IMR-90 (cell line): ENCODE data around the gene TMEM168. TPM values are rescaled to one million over a fixed set of nuclear protein-coding genes. Genes with fewer than 3 reads are reported as not detected.

Source experiments
- ATAC-seq: fragments of 200-7000 bp; cut with Tn5 transposase; 2 replicates; pipeline ENCODE4 v1.9.1; 2020; ENCODE audit warnings: low read depth, mild to moderate bottlenecking, moderate library complexity
- BruUV-seq: library from RNA; stranded (reverse); fragments of 400-500 nt; replicated peaks from 2 replicates; lab custom pipeline; 2021; lab: Mats Ljungman, UMichigan
- CTCF ChIA-PET: fragments of 300-600 bp; formaldehyde crosslinking; extraction: SDS; loops from one replicate; lab custom pipeline; 2021; ENCODE audit warnings: antibody characterized with exemption; lab: Yijun Ruan, JAX
- POLR2A ChIA-PET: fragments of 300-600 bp; sonication (Branson Sonifier 250); formaldehyde crosslinking; loops from one replicate; lab custom pipeline; 2022; ENCODE audit warnings: antibody characterized with exemption; ENCODE audit not compliant: unreplicated experiment; lab: Charles Lee
- DNase-seq: peaks from one replicate; pipeline ENCODE4 v3.0.0; 2013
- H2AFZ ChIP-seq: replicated peaks from 2 replicates; pipeline ENCODE3; 2013; ENCODE audit warnings: low read length, mild to moderate bottlenecking; ENCODE audit not compliant: poor library complexity
- H2AK5ac ChIP-seq: 2 replicates; pipeline ENCODE4 v1.6.1; 2013; ENCODE audit warnings: low read depth, low read length, inconsistent platforms
- H2AK9ac ChIP-seq: replicated peaks from 2 replicates; pipeline ENCODE3; 2013; ENCODE audit warnings: mild to moderate bottlenecking, low read depth, low read length, moderate library complexity; ENCODE audit not compliant: poor library complexity
- H2BK120ac ChIP-seq: 2 replicates; pipeline ENCODE4 v1.6.1; 2013; ENCODE audit warnings: low read depth, low read length, inconsistent platforms
- H2BK15ac ChIP-seq: 3 replicates; pipeline ENCODE4 v1.6.1; 2013; ENCODE audit warnings: low read depth, low read length, inconsistent platforms
- H2BK20ac ChIP-seq: 2 replicates; pipeline ENCODE4 v1.6.1; 2013; ENCODE audit warnings: low read depth, mild to moderate bottlenecking, inconsistent platforms, low read length, moderate library complexity
- H2BK5ac ChIP-seq: 2 replicates; pipeline ENCODE4 v1.6.1; 2013; ENCODE audit warnings: mild to moderate bottlenecking, low read depth, low read length, inconsistent platforms; ENCODE audit not compliant: poor library complexity, severe bottlenecking
- H3K14ac ChIP-seq: replicated peaks from 2 replicates; pipeline ENCODE4 v1.6.1; 2013; ENCODE audit warnings: low read depth, low read length, inconsistent platforms
- H3K18ac ChIP-seq: 2 replicates; pipeline ENCODE4 v1.6.1; 2013; ENCODE audit warnings: low read depth, low read length, control low read depth
- H3K23ac ChIP-seq: 2 replicates; pipeline ENCODE4 v1.6.1; 2013; ENCODE audit warnings: low read depth, low read length, inconsistent platforms
- H3K27ac ChIP-seq: 2 replicates; pipeline ENCODE4 v1.5.1; 2013; ENCODE audit warnings: mild to moderate bottlenecking, control low read depth, low read length; ENCODE audit not compliant: insufficient read depth
- H3K27me3 ChIP-seq: 2 replicates; pipeline ENCODE4 v1.6.1; 2013; ENCODE audit warnings: low read length; ENCODE audit not compliant: control insufficient read depth, insufficient read depth
- H3K36me3 ChIP-seq: 2 replicates; pipeline ENCODE4 v1.6.1; 2013; ENCODE audit warnings: low read length, mixed read lengths; ENCODE audit not compliant: control insufficient read depth, insufficient read depth
- H3K4ac ChIP-seq: 2 replicates; pipeline ENCODE4 v1.6.1; 2013; ENCODE audit warnings: low read depth, low read length, inconsistent platforms
- H3K4me1 ChIP-seq: 2 replicates; pipeline ENCODE4 v1.6.1; 2013; ENCODE audit warnings: low read length, mixed read lengths; ENCODE audit not compliant: control insufficient read depth, insufficient read depth
- H3K4me2 ChIP-seq: 2 replicates; pipeline ENCODE4 v1.6.1; 2013; ENCODE audit warnings: low read depth, mild to moderate bottlenecking, control low read depth, low read length, moderate library complexity
- H3K4me3 ChIP-seq: 2 replicates; pipeline ENCODE4 v1.5.1; 2013; ENCODE audit warnings: low read depth, mild to moderate bottlenecking, control low read depth, low read length, moderate library complexity; ENCODE audit not compliant: insufficient read depth
- H3K56ac ChIP-seq: 2 replicates; pipeline ENCODE4 v1.6.1; 2013; ENCODE audit warnings: low read length, inconsistent platforms; ENCODE audit not compliant: insufficient read depth; ENCODE audit errors: extremely low read depth
- H3K79me1 ChIP-seq, 2 experiments: 2 replicates each; pipeline ENCODE4 v1.6.1; 2013; ENCODE audit warnings: low read length in 2 of 2, inconsistent platforms in 1 of 2, low read depth in 1 of 2
- H3K9ac ChIP-seq: 2 replicates; pipeline ENCODE4 v1.6.1; 2013; ENCODE audit warnings: low read depth, low read length, control low read depth
- H3K9me1 ChIP-seq: 2 replicates; pipeline ENCODE4 v1.6.1; 2013; ENCODE audit warnings: low read length, inconsistent platforms; ENCODE audit not compliant: insufficient read depth
- H3K9me3 ChIP-seq: 2 replicates; pipeline ENCODE4 v1.6.1; 2013; ENCODE audit warnings: low read length; ENCODE audit not compliant: control insufficient read depth, insufficient read depth
- H4K20me1 ChIP-seq: 2 replicates; pipeline ENCODE4 v1.6.1; 2013; ENCODE audit warnings: low read length, inconsistent platforms; ENCODE audit not compliant: insufficient read depth
- H4K5ac ChIP-seq: 2 replicates; pipeline ENCODE4 v1.6.1; 2013; ENCODE audit warnings: mild to moderate bottlenecking, low read depth, low read length, control low read depth
- H4K8ac ChIP-seq, 2 experiments: 2 replicates each; pipeline ENCODE4 v1.6.1; 2013; ENCODE audit warnings: low read depth in 2 of 2, low read length in 2 of 2, control low read depth in 1 of 2, inconsistent platforms in 1 of 2
- H4K91ac ChIP-seq: 2 replicates; pipeline ENCODE4 v1.6.1; 2013; ENCODE audit warnings: low read depth, low read length, inconsistent platforms; ENCODE audit not compliant: insufficient read depth
- CEBPB ChIP-seq: IDR thresholded peaks from 2 replicates; pipeline ENCODE4 v1.6.1; 2012; ENCODE audit warnings: low read depth, low read length, improper control_type of control experiment
- CHD1 ChIP-seq: IDR thresholded peaks from 2 replicates; pipeline ENCODE4 v1.6.1; 2012; ENCODE audit warnings: low read depth, low read length, improper control_type of control experiment
- ELK1 ChIP-seq: fragments of 150-350 bp; IDR thresholded peaks from 2 replicates; pipeline ENCODE4 v1.6.1; 2016; ENCODE audit warnings: low read depth, mild to moderate bottlenecking, low read length, moderate library complexity, borderline replicate concordance
- FOS ChIP-seq: fragments of 150-350 bp; IDR thresholded peaks from 2 replicates; pipeline ENCODE4 v1.6.1; 2016; ENCODE audit warnings: low read depth, low read length
- MAFK ChIP-seq: IDR thresholded peaks from 2 replicates; pipeline ENCODE4 v1.6.1; 2012; ENCODE audit warnings: low read depth, low read length, improper control_type of control experiment
- MAZ ChIP-seq: IDR thresholded peaks from 2 replicates; pipeline ENCODE4 v1.6.1; 2012; ENCODE audit warnings: low read depth, mild to moderate bottlenecking, low read length, improper control_type of control experiment, moderate library complexity, borderline replicate concordance
- MXI1 ChIP-seq: IDR thresholded peaks from 2 replicates; pipeline ENCODE4 v1.6.1; 2012; ENCODE audit warnings: low read depth, mild to moderate bottlenecking, low read length, moderate library complexity, borderline replicate concordance
- POLR2A ChIP-seq: IDR thresholded peaks from 2 replicates; pipeline ENCODE4 v1.6.1; 2012; ENCODE audit warnings: mild to moderate bottlenecking, low read depth, low read length
- RAD21 ChIP-seq: IDR thresholded peaks from 2 replicates; pipeline ENCODE4 v1.6.1; 2012; ENCODE audit warnings: low read length, improper control_type of control experiment
- RCOR1 ChIP-seq: IDR thresholded peaks from 2 replicates; pipeline ENCODE4 v1.6.1; 2012; ENCODE audit warnings: mild to moderate bottlenecking, low read length, improper control_type of control experiment; ENCODE audit not compliant: insufficient replicate concordance
- RFX5 ChIP-seq: IDR thresholded peaks from 2 replicates; pipeline ENCODE4 v1.8.0; 2012; ENCODE audit warnings: low read depth, mild to moderate bottlenecking, low read length, moderate library complexity
- SMC3 ChIP-seq: fragments of 150-350 bp; IDR thresholded peaks from 2 replicates; pipeline ENCODE4 v1.6.1; 2016; ENCODE audit warnings: low read depth, mild to moderate bottlenecking, antibody characterized with exemption, low read length, moderate library complexity
- USF2 ChIP-seq: fragments of 150-350 bp; IDR thresholded peaks from 2 replicates; pipeline ENCODE4 v1.6.1; 2017; ENCODE audit warnings: mild to moderate bottlenecking, antibody characterized with exemption, low read length, low read depth
- WGBS, 2 experiments: methylation state at CpG; one replicate each; pipeline versions ENCODE4 v1.1.5 to v1.1.7; 2013; ENCODE audit warnings: missing lambda C conversion rate in 2 of 2; ENCODE audit not compliant: insufficient read length in 1 of 2; ENCODE audit errors: extremely low coverage in 2 of 2; 5-methylcytosine and 5-hydroxymethylcytosine counted together
- dilution Hi-C: fragments of 300-500 bp; cut with HindIII; formaldehyde crosslinking; loops from one replicate; pipeline ENCODE4 v1.14.3; 2018; ENCODE audit warnings: low sequenced_read_pairs; ENCODE audit not compliant: unreplicated experiment
- in situ Hi-C: fragments of 300-500 bp; cut with MboI; formaldehyde crosslinking; loops from 3 replicates; pipeline ENCODE4 v1.14.3; 2019; ENCODE audit warnings: low sequenced_read_pairs, inconsistent platforms, mixed read lengths
- intact Hi-C: fragments of 100-400 bp; cut with micrococcal nuclease; formaldehyde crosslinking; loops from 2 replicates; pipeline ENCODE4 v1.10.0; 2022
- polyA plus RNA-seq, 3 experiments: library from polyadenylated mRNA; depleted of rRNA; stranded (reverse); fragments of >200 nt; gene quantifications; 2 replicates each; pipeline ENCODE4 v1.2.3, GENCODE V29; 2012; ENCODE audit warnings: low replicate concordance in 1 of 3
- total RNA-seq: library from RNA; depleted of rRNA; stranded (reverse); fragments of >200 nt; gene quantifications from 2 replicates; pipeline ENCODE4 v1.2.3, GENCODE V29; 2012
- TF ChIP-seq, protein P1 (sequence below): conservative IDR thresholded peaks from 2 replicates; pipeline ENCODE4 v1.5.1; 2012; ENCODE audit warnings: mild to moderate bottlenecking, low read depth, low read length, improper control_type of control experiment

Gene TMEM168
- total and polyA plus RNA-seq, 2 of the 4 experiments (the other 2 are of a cell fraction), result 17.7 to 22.9 TPM

GRCh38 chr7:112828696-112829095 lies 38.5 kb upstream of the TMEM168 start:
- Histone ChIP-seq H2AK5ac (no peak overlapping the region), H2BK5ac (no peak overlapping the region), H2AFZ (no peak overlapping the region), H3K4me2 (no peak overlapping the region), H3K9ac (no peak overlapping the region), H2AK9ac (no peak overlapping the region), H4K20me1 (no peaks in the 10 kb centered on the region), H3K4me1 (no peaks in the 10 kb centered on the region), H4K8ac (no peak overlapping the region), H3K79me1 (no peaks in the 10 kb centered on the region), H3K4me3 (no peak overlapping the region), H3K4ac (no peak overlapping the region), H2BK20ac (no peak overlapping the region), H4K91ac (no peak overlapping the region), H3K9me1 (no peaks in the 10 kb centered on the region), H3K27me3 (no peaks in the 10 kb centered on the region), H3K23ac (no peak overlapping the region), H3K27ac (no peak overlapping the region), H2BK120ac (no peak overlapping the region), H3K36me3 (peaks cover 12% of the 10 kb centered on the region), H4K5ac (no peak overlapping the region), H3K56ac (no peak overlapping the region), H3K18ac (no peak overlapping the region), H3K14ac (no peak overlapping the region), H2BK15ac (no peak overlapping the region), H3K9me3 (no peaks in the 10 kb centered on the region)
- no peak for TF ChIP-seq RCOR1
- TF ChIP-seq ELK1, result no peak
- TF ChIP-seq MXI1, result no peak
- TF ChIP-seq, protein P1, sequence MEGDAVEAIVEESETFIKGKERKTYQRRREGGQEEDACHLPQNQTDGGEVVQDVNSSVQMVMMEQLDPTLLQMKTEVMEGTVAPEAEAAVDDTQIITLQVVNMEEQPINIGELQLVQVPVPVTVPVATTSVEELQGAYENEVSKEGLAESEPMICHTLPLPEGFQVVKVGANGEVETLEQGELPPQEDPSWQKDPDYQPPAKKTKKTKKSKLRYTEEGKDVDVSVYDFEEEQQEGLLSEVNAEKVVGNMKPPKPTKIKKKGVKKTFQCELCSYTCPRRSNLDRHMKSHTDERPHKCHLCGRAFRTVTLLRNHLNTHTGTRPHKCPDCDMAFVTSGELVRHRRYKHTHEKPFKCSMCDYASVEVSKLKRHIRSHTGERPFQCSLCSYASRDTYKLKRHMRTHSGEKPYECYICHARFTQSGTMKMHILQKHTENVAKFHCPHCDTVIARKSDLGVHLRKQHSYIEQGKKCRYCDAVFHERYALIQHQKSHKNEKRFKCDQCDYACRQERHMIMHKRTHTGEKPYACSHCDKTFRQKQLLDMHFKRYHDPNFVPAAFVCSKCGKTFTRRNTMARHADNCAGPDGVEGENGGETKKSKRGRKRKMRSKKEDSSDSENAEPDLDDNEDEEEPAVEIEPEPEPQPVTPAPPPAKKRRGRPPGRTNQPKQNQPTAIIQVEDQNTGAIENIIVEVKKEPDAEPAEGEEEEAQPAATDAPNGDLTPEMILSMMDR, result no peak
- TF ChIP-seq MAZ, result no peak
- no peak for TF ChIP-seq CHD1
- no peak for TF ChIP-seq USF2
- TF ChIP-seq MAFK, result no peak
- no peak for TF ChIP-seq FOS
- TF ChIP-seq POLR2A, result no peak
- no peak for TF ChIP-seq RFX5
- no peak for TF ChIP-seq RAD21
- no peak for TF ChIP-seq CEBPB
- no peak for TF ChIP-seq SMC3
- no TSS peak for BruUV-seq
- dilution Hi-C loops (no loop called here), intact Hi-C loops (no loop called here), in situ Hi-C loops (no loop called here)
- no CpG with 5 or more reads among the region's 1 CpG for WGBS, 2 experiments
- DNase-seq (no peak), ATAC-seq (no peak)
- ChIA-PET POLR2A (no interaction called here), CTCF (no interaction called here)
